WTC11 (cell line): ENCODE measurements around the gene NOB1. TPM values are rescaled to one million over a fixed set of nuclear protein-coding genes. Genes with fewer than 3 reads are reported as not detected.

Experiments
- ATAC-seq: fragments of 200-7000 bp; cut with Tn5 transposase; 2 replicates; pipeline ENCODE4 v1.10.0; 2021; ENCODE audit warnings: mild to moderate bottlenecking, moderate library complexity
- CTCF ChIA-PET: fragments of 300-600 bp; sonication (Branson Sonifier 250); formaldehyde crosslinking; loops from one replicate; lab custom pipeline; 2021; ENCODE audit warnings: antibody characterized with exemption; lab: Charles Lee
- POLR2A ChIA-PET: fragments of 350-600 bp; sonication (Branson Sonifier 250); formaldehyde crosslinking; loops from one replicate; lab custom pipeline; 2021; ENCODE audit warnings: antibody characterized with exemption; lab: Charles Lee
- DNase-seq: peaks from one replicate; pipeline ENCODE4 v3.0.0; 2021; ENCODE audit warnings: low spot score
- H3K27ac Mint-ChIP-seq: 2 replicates; pipeline ENCODE4 v1.8.0; 2021; ENCODE audit warnings: mixed read lengths
- H3K27me3 Mint-ChIP-seq: 2 replicates; pipeline ENCODE4 v1.8.0; 2021; ENCODE audit warnings: low read depth, mild to moderate bottlenecking, moderate library complexity, mixed read lengths
- H3K36me3 Mint-ChIP-seq: 2 replicates; pipeline ENCODE4 v1.8.0; 2021; ENCODE audit warnings: mixed read lengths
- H3K4me1 Mint-ChIP-seq: 2 replicates; pipeline ENCODE4 v1.8.0; 2022; ENCODE audit warnings: mixed read lengths
- H3K4me3 Mint-ChIP-seq: 2 replicates; pipeline ENCODE4 v1.8.0; 2021; ENCODE audit warnings: mild to moderate bottlenecking, moderate library complexity, mixed read lengths
- H3K9me3 Mint-ChIP-seq: 2 replicates; pipeline ENCODE4 v1.8.0; 2021; ENCODE audit warnings: mixed read lengths
- ELF4 ChIP-seq: sonication (generic); formaldehyde crosslinking; IDR thresholded peaks from 2 replicates; pipeline ENCODE4 v1.8.1; 2022; ENCODE audit warnings: low read depth, mild to moderate bottlenecking, moderate library complexity, missing genetic modification reagents
- ETV6 ChIP-seq: sonication (generic); formaldehyde crosslinking; IDR thresholded peaks from 2 replicates; pipeline ENCODE4 v1.8.1; 2022; ENCODE audit warnings: mild to moderate bottlenecking, missing genetic modification reagents
- GABPB1 ChIP-seq: sonication (generic); formaldehyde crosslinking; IDR thresholded peaks from 2 replicates; pipeline ENCODE4 v1.8.1; 2023; ENCODE audit warnings: mild to moderate bottlenecking, missing genetic modification reagents
- GRHL2 ChIP-seq: fragments of 250-450 bp; sonication (Bioruptor Pico); IDR thresholded peaks from 2 replicates; pipeline ENCODE4 v1.8.0; 2022; ENCODE audit warnings: mild to moderate bottlenecking, moderate library complexity; ENCODE audit not compliant: insufficient replicate concordance, severe bottlenecking
- JAZF1 ChIP-seq: fragments of 250-450 bp; sonication (Bioruptor Pico); IDR thresholded peaks from 2 replicates; pipeline ENCODE4 v1.9.0; 2021; ENCODE audit warnings: moderate library complexity, mild to moderate bottlenecking, inconsistent platforms
- NR3C1 ChIP-seq: sonication (generic); formaldehyde crosslinking; conservative IDR thresholded peaks from 2 replicates; pipeline ENCODE4 v1.8.1; 2023; ENCODE audit warnings: low read depth, mild to moderate bottlenecking, missing genetic modification reagents
- RELA ChIP-seq: sonication (generic); formaldehyde crosslinking; IDR thresholded peaks from 2 replicates; pipeline ENCODE4 v1.8.1; 2022; ENCODE audit warnings: missing genetic modification reagents, mild to moderate bottlenecking, borderline replicate concordance
- SMAD4 ChIP-seq: sonication (generic); formaldehyde crosslinking; IDR thresholded peaks from 2 replicates; pipeline ENCODE4 v1.8.0; 2022; ENCODE audit warnings: mild to moderate bottlenecking, missing genetic modification reagents
- SP1 ChIP-seq: sonication (generic); formaldehyde crosslinking; conservative IDR thresholded peaks from 2 replicates; pipeline ENCODE4 v1.8.1; 2022; ENCODE audit warnings: missing genetic modification reagents
- ZNF219 ChIP-seq: sonication (generic); formaldehyde crosslinking; IDR thresholded peaks from 2 replicates; pipeline ENCODE4 v1.8.0; 2023; ENCODE audit warnings: missing genetic modification reagents, mild to moderate bottlenecking, borderline replicate concordance
- ZNF232 ChIP-seq: sonication (generic); formaldehyde crosslinking; IDR thresholded peaks from 2 replicates; pipeline ENCODE4 v1.8.0; 2022; ENCODE audit warnings: mild to moderate bottlenecking, missing genetic modification reagents
- total RNA-seq: library from RNA; stranded (reverse); gene quantifications from 3 replicates; pipeline ENCODE4 v1.2.3, GENCODE V29; 2021
- TF ChIP-seq, protein P1 (sequence below): sonication (generic); formaldehyde crosslinking; IDR thresholded peaks from 2 replicates; pipeline ENCODE4 v1.8.1; 2022; ENCODE audit warnings: missing genetic modification reagents, borderline replicate concordance
- TF ChIP-seq, protein P2 (sequence below): sonication (generic); formaldehyde crosslinking; IDR thresholded peaks from 2 replicates; pipeline ENCODE4 v1.8.0; 2022; ENCODE audit warnings: mild to moderate bottlenecking, missing genetic modification reagents
- TF ChIP-seq, protein P3 (sequence below): sonication (generic); formaldehyde crosslinking; IDR thresholded peaks from 2 replicates; pipeline ENCODE4 v1.8.1; 2023; ENCODE audit warnings: mild to moderate bottlenecking, missing genetic modification reagents
- TF ChIP-seq, protein P4 (sequence below): fragments of 250-450 bp; sonication (Bioruptor Pico); IDR thresholded peaks from 2 replicates; pipeline ENCODE4 v1.9.0; 2021; ENCODE audit warnings: mild to moderate bottlenecking

Gene NOB1
- total RNA-seq, 1 experiment from 2014 or later = 88.0 TPM

DNA sequence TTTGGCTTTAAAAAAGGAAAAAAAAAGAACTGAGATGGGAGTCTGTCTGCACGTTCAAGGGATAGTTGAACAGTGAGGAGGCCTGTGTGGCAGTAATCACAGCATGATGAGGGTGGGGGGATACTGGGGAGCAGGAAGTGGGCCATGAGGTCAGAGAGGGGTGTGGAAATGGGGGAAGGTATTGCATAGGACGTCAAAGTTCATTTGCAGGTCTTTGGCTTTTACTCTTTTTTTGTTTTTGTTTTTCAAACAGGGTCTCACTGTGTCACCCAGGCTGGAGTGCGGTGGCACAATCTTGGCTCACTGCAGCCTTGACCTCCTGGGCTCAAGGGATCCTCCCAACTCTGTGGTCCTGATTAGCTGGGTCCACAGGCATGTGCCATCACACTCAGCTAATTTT, 26.4 kb upstream of the NOB1 start:
- H3K27me3 Mint-ChIP-seq = no peaks in the 10 kb centered on the region
- H3K27ac Mint-ChIP-seq = peak overlapping the region; percentile 8; the same call in 1 of the 2 replicates
- peaks cover 5% of the 10 kb centered on the region; the same call in 1 of the 2 replicates for H3K4me1 Mint-ChIP-seq
- no peak overlapping the region for H3K4me3 Mint-ChIP-seq
- ChIA-PET CTCF (interaction anchor here (1.2 kb wide), 1 partner anchor 149 kb away, joined by 3 read pairs; no protein-coding TSS in a partner anchor), POLR2A (no interaction called here)
- DNase-seq = no peak
- peaks cover 2% of the 10 kb centered on the region for H3K9me3 Mint-ChIP-seq
- H3K36me3 Mint-ChIP-seq = peaks cover 4% of the 10 kb centered on the region
- ATAC-seq = no peak; the same call in 1 of the 2 replicates
- TF ChIP-seq ELF4 (CRISPR knock-in tag) = no peak
- TF ChIP-seq GABPB1 (CRISPR knock-in tag) = 0 out of 2 replicates have a peak, but pooled peaks have one; percentile 22

DNA sequence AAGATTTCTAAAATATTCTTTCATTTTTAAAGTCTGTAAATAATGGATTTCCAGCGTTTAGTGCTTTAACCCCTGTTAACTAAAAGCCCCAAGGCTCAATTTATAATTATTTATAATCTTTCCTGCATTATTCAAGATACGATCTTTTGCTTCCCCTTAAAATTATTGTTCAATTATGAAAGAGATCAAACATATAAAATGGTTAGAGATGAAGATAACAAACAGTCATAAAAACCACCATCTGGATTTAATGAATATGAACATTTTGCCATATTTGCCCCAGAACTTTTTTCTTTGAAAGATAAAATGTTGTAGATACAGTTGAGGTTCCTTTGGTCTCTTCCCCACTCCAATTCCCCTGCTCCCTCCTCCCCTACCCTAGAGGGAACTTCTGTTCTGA, 25.0 kb upstream of the NOB1 start:
- H3K36me3 Mint-ChIP-seq = peaks cover 11% of the 10 kb centered on the region
- H3K4me1 Mint-ChIP-seq = peaks cover 5% of the 10 kb centered on the region; the same call in 1 of the 2 replicates
- ChIA-PET POLR2A (no interaction called here), CTCF (interaction anchor here (0.5 kb wide), 1 partner anchor 10 kb away, joined by 3 read pairs; no protein-coding TSS in a partner anchor)
- H3K27ac Mint-ChIP-seq = no peak overlapping the region
- ATAC-seq (no peak), DNase-seq (no peak)
- TF ChIP-seq ELF4 (CRISPR knock-in tag) (no peak), GRHL2 (CRISPR knock-in tag) (no peak), SMAD4 (CRISPR knock-in tag) (no peak), ZNF219 (CRISPR knock-in tag) (no peak), ETV6 (CRISPR knock-in tag) (no peak), SP1 (CRISPR knock-in tag) (no peak), NR3C1 (CRISPR knock-in tag) (no peak), RELA (CRISPR knock-in tag) (no peak)
- TF ChIP-seq, protein P1, sequence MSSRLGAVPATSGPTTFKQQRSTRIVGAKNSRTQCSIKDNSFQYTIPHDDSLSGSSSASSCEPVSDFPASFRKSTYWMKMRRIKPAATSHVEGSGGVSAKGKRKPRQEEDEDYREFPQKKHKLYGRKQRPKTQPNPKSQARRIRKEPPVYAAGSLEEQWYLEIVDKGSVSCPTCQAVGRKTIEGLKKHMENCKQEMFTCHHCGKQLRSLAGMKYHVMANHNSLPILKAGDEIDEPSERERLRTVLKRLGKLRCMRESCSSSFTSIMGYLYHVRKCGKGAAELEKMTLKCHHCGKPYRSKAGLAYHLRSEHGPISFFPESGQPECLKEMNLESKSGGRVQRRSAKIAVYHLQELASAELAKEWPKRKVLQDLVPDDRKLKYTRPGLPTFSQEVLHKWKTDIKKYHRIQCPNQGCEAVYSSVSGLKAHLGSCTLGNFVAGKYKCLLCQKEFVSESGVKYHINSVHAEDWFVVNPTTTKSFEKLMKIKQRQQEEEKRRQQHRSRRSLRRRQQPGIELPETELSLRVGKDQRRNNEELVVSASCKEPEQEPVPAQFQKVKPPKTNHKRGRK (CRISPR knock-in tag) = no peak
- TF ChIP-seq, protein P2, sequence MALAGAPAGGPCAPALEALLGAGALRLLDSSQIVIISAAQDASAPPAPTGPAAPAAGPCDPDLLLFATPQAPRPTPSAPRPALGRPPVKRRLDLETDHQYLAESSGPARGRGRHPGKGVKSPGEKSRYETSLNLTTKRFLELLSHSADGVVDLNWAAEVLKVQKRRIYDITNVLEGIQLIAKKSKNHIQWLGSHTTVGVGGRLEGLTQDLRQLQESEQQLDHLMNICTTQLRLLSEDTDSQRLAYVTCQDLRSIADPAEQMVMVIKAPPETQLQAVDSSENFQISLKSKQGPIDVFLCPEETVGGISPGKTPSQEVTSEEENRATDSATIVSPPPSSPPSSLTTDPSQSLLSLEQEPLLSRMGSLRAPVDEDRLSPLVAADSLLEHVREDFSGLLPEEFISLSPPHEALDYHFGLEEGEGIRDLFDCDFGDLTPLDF (CRISPR knock-in tag) = no peak
- TF ChIP-seq, protein P3, sequence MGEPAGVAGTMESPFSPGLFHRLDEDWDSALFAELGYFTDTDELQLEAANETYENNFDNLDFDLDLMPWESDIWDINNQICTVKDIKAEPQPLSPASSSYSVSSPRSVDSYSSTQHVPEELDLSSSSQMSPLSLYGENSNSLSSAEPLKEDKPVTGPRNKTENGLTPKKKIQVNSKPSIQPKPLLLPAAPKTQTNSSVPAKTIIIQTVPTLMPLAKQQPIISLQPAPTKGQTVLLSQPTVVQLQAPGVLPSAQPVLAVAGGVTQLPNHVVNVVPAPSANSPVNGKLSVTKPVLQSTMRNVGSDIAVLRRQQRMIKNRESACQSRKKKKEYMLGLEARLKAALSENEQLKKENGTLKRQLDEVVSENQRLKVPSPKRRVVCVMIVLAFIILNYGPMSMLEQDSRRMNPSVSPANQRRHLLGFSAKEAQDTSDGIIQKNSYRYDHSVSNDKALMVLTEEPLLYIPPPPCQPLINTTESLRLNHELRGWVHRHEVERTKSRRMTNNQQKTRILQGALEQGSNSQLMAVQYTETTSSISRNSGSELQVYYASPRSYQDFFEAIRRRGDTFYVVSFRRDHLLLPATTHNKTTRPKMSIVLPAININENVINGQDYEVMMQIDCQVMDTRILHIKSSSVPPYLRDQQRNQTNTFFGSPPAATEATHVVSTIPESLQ (CRISPR knock-in tag) = no peak
- TF ChIP-seq, protein P4, sequence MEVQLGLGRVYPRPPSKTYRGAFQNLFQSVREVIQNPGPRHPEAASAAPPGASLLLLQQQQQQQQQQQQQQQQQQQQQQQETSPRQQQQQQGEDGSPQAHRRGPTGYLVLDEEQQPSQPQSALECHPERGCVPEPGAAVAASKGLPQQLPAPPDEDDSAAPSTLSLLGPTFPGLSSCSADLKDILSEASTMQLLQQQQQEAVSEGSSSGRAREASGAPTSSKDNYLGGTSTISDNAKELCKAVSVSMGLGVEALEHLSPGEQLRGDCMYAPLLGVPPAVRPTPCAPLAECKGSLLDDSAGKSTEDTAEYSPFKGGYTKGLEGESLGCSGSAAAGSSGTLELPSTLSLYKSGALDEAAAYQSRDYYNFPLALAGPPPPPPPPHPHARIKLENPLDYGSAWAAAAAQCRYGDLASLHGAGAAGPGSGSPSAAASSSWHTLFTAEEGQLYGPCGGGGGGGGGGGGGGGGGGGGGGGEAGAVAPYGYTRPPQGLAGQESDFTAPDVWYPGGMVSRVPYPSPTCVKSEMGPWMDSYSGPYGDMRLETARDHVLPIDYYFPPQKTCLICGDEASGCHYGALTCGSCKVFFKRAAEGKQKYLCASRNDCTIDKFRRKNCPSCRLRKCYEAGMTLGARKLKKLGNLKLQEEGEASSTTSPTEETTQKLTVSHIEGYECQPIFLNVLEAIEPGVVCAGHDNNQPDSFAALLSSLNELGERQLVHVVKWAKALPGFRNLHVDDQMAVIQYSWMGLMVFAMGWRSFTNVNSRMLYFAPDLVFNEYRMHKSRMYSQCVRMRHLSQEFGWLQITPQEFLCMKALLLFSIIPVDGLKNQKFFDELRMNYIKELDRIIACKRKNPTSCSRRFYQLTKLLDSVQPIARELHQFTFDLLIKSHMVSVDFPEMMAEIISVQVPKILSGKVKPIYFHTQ (CRISPR knock-in tag) = no peak
- peaks cover 15% of the 10 kb centered on the region for H3K9me3 Mint-ChIP-seq
- no peaks in the 10 kb centered on the region for H3K27me3 Mint-ChIP-seq
- H3K4me3 Mint-ChIP-seq = no peak overlapping the region

DNA sequence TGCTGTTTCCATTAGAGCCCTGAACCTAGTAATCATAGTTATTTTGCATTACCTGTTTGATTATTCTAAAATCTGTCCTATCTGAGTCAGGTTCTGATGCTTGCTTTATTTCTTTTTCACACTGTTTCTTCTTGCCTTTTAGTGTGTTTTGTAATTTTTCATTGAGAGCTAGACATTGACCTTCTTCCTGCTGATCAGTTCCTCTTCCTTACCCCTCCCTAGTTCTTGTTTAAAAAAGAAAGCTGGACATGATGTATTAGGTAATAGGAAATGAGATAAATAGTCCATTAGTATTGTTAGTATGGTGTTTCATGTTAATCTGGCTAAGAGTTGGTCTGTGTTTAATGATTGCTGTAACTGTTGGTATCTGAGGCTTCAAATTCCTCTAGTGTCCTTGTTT, 20.8 kb upstream of the NOB1 start:
- POLR2A ChIA-PET = no interaction called here
- Mint-ChIP-seq H3K4me3 (no peak overlapping the region), H3K9me3 (peaks cover 19% of the 10 kb centered on the region), H3K27ac (no peak overlapping the region)
- CTCF ChIA-PET = no interaction called here
- TF ChIP-seq ZNF232 (CRISPR knock-in tag) (no peak), JAZF1 (CRISPR knock-in tag) (no peak)
- TF ChIP-seq, all 79 proteins: peak for 0
- Mint-ChIP-seq H3K27me3 (no peaks in the 10 kb centered on the region), H3K4me1 (no peaks in the 10 kb centered on the region; the same call in 1 of the 2 replicates), H3K36me3 (peaks cover 11% of the 10 kb centered on the region)
- DNase-seq = no peak
- no peak for ATAC-seq
